Mesenchymal stem cell (in vitro differentiated cells and primary cell): ENCODE results near the gene KLHL21.

Experiments used
- DNase-seq: peaks from one replicate; pipeline ENCODE4 v3.0.0-alpha.2; 2013
- H2AFZ ChIP-seq: one replicate; pipeline ENCODE4 v1.6.1; 2013; ENCODE audit warnings: low read depth, mild to moderate bottlenecking, control low read depth, inconsistent platforms, low read length, moderate library complexity
- H2AK5ac ChIP-seq: 2 replicates; pipeline ENCODE4 v1.6.1; 2013; ENCODE audit warnings: low read length, moderate library complexity, mild to moderate bottlenecking, inconsistent platforms; ENCODE audit not compliant: severe bottlenecking
- H2BK120ac ChIP-seq: one replicate; pipeline ENCODE4 v1.6.1; 2013; ENCODE audit warnings: low read depth, mild to moderate bottlenecking, inconsistent platforms, low read length, moderate library complexity
- H2BK12ac ChIP-seq, 2 experiments: one replicate each; pipeline ENCODE4 v1.6.1; 2013; ENCODE audit warnings: inconsistent platforms in 2 of 2, low read length in 2 of 2, mild to moderate bottlenecking in 2 of 2, moderate library complexity in 2 of 2, control low read depth in 1 of 2
- H2BK15ac ChIP-seq: one replicate; pipeline ENCODE4 v1.6.1; 2013; ENCODE audit warnings: mild to moderate bottlenecking, low read depth, inconsistent platforms; ENCODE audit not compliant: poor library complexity, severe bottlenecking
- H2BK5ac ChIP-seq: 2 replicates; pipeline ENCODE4 v1.6.1; 2013; ENCODE audit warnings: low read depth, mild to moderate bottlenecking, low read length, control low read depth, inconsistent platforms; ENCODE audit not compliant: poor library complexity, severe bottlenecking
- H3K14ac ChIP-seq, 2 experiments: one replicate each; pipeline ENCODE4 v1.6.1; 2013; ENCODE audit warnings: inconsistent platforms in 2 of 2, low read length in 2 of 2, control low read depth in 1 of 2, mild to moderate bottlenecking in 1 of 2, moderate library complexity in 1 of 2
- H3K18ac ChIP-seq, 2 experiments: one replicate each; pipeline ENCODE4 v1.6.1; 2013; ENCODE audit warnings: inconsistent platforms in 2 of 2, low read length in 2 of 2, control low read depth in 1 of 2, low read depth in 1 of 2, mild to moderate bottlenecking in 1 of 2
- H3K23ac ChIP-seq, 2 experiments: one replicate each; pipeline ENCODE4 v1.6.1; 2013; ENCODE audit warnings: inconsistent platforms in 2 of 2, low read length in 2 of 2, mild to moderate bottlenecking in 2 of 2, moderate library complexity in 2 of 2, control low read depth in 1 of 2
- H3K27ac ChIP-seq: 2 replicates; pipeline ENCODE4 v1.5.1; 2013; ENCODE audit warnings: mild to moderate bottlenecking, moderate library complexity, low read length, control low read depth, inconsistent platforms; ENCODE audit not compliant: poor library complexity, severe bottlenecking
- H3K27me3 ChIP-seq, 2 experiments: 2 replicates each; pipeline versions ENCODE4 v1.6.1 to v1.7.0; 2013; ENCODE audit warnings: low read length in 2 of 2, mild to moderate bottlenecking in 2 of 2, moderate library complexity in 2 of 2, control low read depth in 1 of 2, inconsistent platforms in 1 of 2; ENCODE audit not compliant: control insufficient read depth in 1 of 2, insufficient read depth in 1 of 2
- H3K36me3 ChIP-seq, 2 experiments: 2 replicates each; pipeline versions ENCODE4 v1.6.1 to v1.7.0; 2013; ENCODE audit warnings: low read length in 2 of 2, control low read depth in 1 of 2, inconsistent platforms in 1 of 2, low read depth in 1 of 2, mild to moderate bottlenecking in 1 of 2; ENCODE audit not compliant: insufficient read depth in 2 of 2, control insufficient read depth in 1 of 2
- H3K4ac ChIP-seq, 2 experiments: one replicate each; pipeline ENCODE4 v1.6.1; 2013; ENCODE audit warnings: inconsistent platforms in 2 of 2, low read length in 2 of 2, mild to moderate bottlenecking in 2 of 2, moderate library complexity in 2 of 2, control low read depth in 1 of 2, low read depth in 1 of 2
- H3K4me1 ChIP-seq: 2 replicates; pipeline ENCODE4 v1.6.1; 2013; ENCODE audit warnings: low read depth, low read length, control low read depth; ENCODE audit not compliant: control insufficient read depth, insufficient read depth
- H3K4me2 ChIP-seq: 2 replicates; pipeline ENCODE4 v1.6.1; 2013; ENCODE audit warnings: low read length, mild to moderate bottlenecking, inconsistent platforms; ENCODE audit not compliant: poor library complexity, severe bottlenecking
- H3K4me3 ChIP-seq, 2 experiments: 2 replicates each; pipeline versions ENCODE4 v1.5.1 to v1.7.0; 2013; ENCODE audit warnings: low read length in 2 of 2, mild to moderate bottlenecking in 2 of 2, control low read depth in 1 of 2, low read depth in 1 of 2; ENCODE audit not compliant: insufficient read depth in 1 of 2
- H3K79me1 ChIP-seq: replicated peaks from 2 replicates; pipeline ENCODE4 v1.6.1; 2013; ENCODE audit warnings: mild to moderate bottlenecking, control low read depth, low read length, inconsistent platforms; ENCODE audit not compliant: poor library complexity, severe bottlenecking
- H3K9ac ChIP-seq: 2 replicates; pipeline ENCODE4 v1.7.0; 2013; ENCODE audit warnings: mild to moderate bottlenecking, low read length, moderate library complexity
- H3K9me3 ChIP-seq: 2 replicates; pipeline ENCODE4 v1.7.0; 2013; ENCODE audit warnings: mild to moderate bottlenecking, low read length; ENCODE audit not compliant: control insufficient read depth
- H4K8ac ChIP-seq: one replicate; pipeline ENCODE4 v1.6.1; 2013; ENCODE audit warnings: inconsistent platforms, mild to moderate bottlenecking, low read length, moderate library complexity
- H4K91ac ChIP-seq: one replicate; pipeline ENCODE4 v1.6.1; 2013; ENCODE audit warnings: mild to moderate bottlenecking, low read length, inconsistent platforms
- WGBS: methylation state at CpG from one replicate; pipeline ENCODE4 v1.1.7; 2013; ENCODE audit warnings: mixed read lengths; 5-methylcytosine and 5-hydroxymethylcytosine counted together

Gene KLHL21

GRCh38 chr1:6603915-6604558 is 1.4 kb upstream of the KLHL21 start:
- peak; percentile 85 for DNase-seq
- Histone ChIP-seq H2BK15ac (no peak overlapping the region), H3K36me3 (peaks cover 5 to 7% of the 10 kb centered on the region in 2 experiments), H4K8ac (peak overlapping the region; percentile 87), H3K9ac (peak overlapping the region; percentile 100), H3K23ac (peak overlapping the region in 1 of 2 experiments; percentile 97), H3K4me1 (peaks cover 34% of the 10 kb centered on the region), H3K18ac (peak overlapping the region; percentile 71 to 91), H2BK12ac (peak overlapping the region in 1 of 2 experiments; percentile 86), H3K4me2 (peak overlapping the region; percentile 12), H2BK5ac (peak overlapping the region; percentile 81), H2AFZ (peak overlapping the region; percentile 10), H3K79me1 (peaks cover 5% of the 10 kb centered on the region), H3K9me3 (no peaks in the 10 kb centered on the region), H3K4me3 (peak overlapping the region in 1 of 2 experiments; percentile 76), H3K14ac (peak overlapping the region in 1 of 2 experiments; percentile 35), H3K27ac (peak overlapping the region; percentile 97), H3K27me3 (no peaks in the 10 kb centered on the region), H3K4ac (peak overlapping the region; percentile 7 to 92), H2BK120ac (peak overlapping the region; percentile 91), H2AK5ac (peak overlapping the region; percentile 72), H4K91ac (peak overlapping the region; percentile 55)
- 14% methylated on average over 16 of the region's 19 CpGs for whole genome bisulfite sequencing

GRCh38 chr1:6603238-6603914 is 707 bp upstream of the KLHL21 start:
- H3K9ac ChIP-seq: peak overlapping the region; percentile 100
- H3K79me1 ChIP-seq: peaks cover 8% of the 10 kb centered on the region
- peak overlapping the region; percentile 0 for H2AFZ ChIP-seq
- no peaks in the 10 kb centered on the region for H3K27me3 ChIP-seq
- H3K4me1 ChIP-seq: peaks cover 38% of the 10 kb centered on the region
- H3K27ac ChIP-seq: peak overlapping the region; percentile 97
- H3K14ac ChIP-seq: peak overlapping the region in 1 of 2 experiments; percentile 56
- peak overlapping the region; percentile 53 to 97 for H3K23ac ChIP-seq
- peak overlapping the region; percentile 76 for H3K4me2 ChIP-seq
- H4K91ac ChIP-seq: peak overlapping the region; percentile 87
- H2BK120ac ChIP-seq: peak overlapping the region; percentile 91
- peak overlapping the region; percentile 73 for H4K8ac ChIP-seq
- peak overlapping the region in 1 of 2 experiments; percentile 86 for H2BK12ac ChIP-seq
- WGBS: 2% methylated on average over 30 of the region's 36 CpGs
- H2BK5ac ChIP-seq: peak overlapping the region; percentile 81
- H3K9me3 ChIP-seq: no peaks in the 10 kb centered on the region
- peak overlapping the region; percentile 76 to 89 for H3K4me3 ChIP-seq
- H2BK15ac ChIP-seq: peak overlapping the region; percentile 73
- peaks cover 9 to 11% of the 10 kb centered on the region in 2 experiments for H3K36me3 ChIP-seq
- DNase-seq: peak; percentile 92
- H3K18ac ChIP-seq: peak overlapping the region; percentile 71 to 91
- peak overlapping the region; percentile 72 for H2AK5ac ChIP-seq
- peak overlapping the region; percentile 7 to 92 for H3K4ac ChIP-seq

GRCh38 chr1:6601923-6602668 is 573 bp downstream of the KLHL21 start:
- Histone ChIP-seq H3K23ac (peak overlapping the region; percentile 20 to 100), H4K91ac (peak overlapping the region; percentile 83), H2BK5ac (no peak overlapping the region), H3K79me1 (peaks cover 16% of the 10 kb centered on the region), H3K9me3 (no peaks in the 10 kb centered on the region), H2AK5ac (no peak overlapping the region), H3K36me3 (peaks cover 18 to 21% of the 10 kb centered on the region in 2 experiments), H3K27me3 (no peaks in the 10 kb centered on the region), H2BK120ac (peak overlapping the region; percentile 29), H2BK12ac (peak overlapping the region; percentile 42 to 95), H3K4me3 (peak overlapping the region; percentile 89 to 95), H3K9ac (peak overlapping the region; percentile 98), H3K4me2 (peak overlapping the region; percentile 97), H2AFZ (peak overlapping the region; percentile 68), H4K8ac (peak overlapping the region; percentile 55), H3K4ac (peak overlapping the region; percentile 76 to 96), H3K4me1 (peaks cover 38% of the 10 kb centered on the region), H3K14ac (peak overlapping the region in 1 of 2 experiments; percentile 100), H2BK15ac (peak overlapping the region; percentile 71), H3K27ac (peak overlapping the region; percentile 38), H3K18ac (peak overlapping the region; percentile 77 to 99)
- DNase-seq: peak; percentile 72
- under 1% methylated on average over 94 of the region's 103 CpGs for WGBS
